HEK293T (cell line): Measurements from ENCODE around the gene HS1BP3.

Experiments used
- CTBP1 ChIP-seq: fragments of 450-650 bp; IDR thresholded peaks from 2 replicates; pipeline ENCODE4 v1.6.1; 2016; ENCODE audit warnings: borderline replicate concordance
- FOXM1 ChIP-seq: fragments of 450-650 bp; IDR thresholded peaks from 2 replicates; pipeline ENCODE4 v1.6.1; 2017; ENCODE audit warnings: mild to moderate bottlenecking, borderline replicate concordance
- L3MBTL2 ChIP-seq: fragments of 450-650 bp; conservative IDR thresholded peaks from 2 replicates; pipeline ENCODE4 v1.6.1; 2016; ENCODE audit warnings: mild to moderate bottlenecking

DNA sequence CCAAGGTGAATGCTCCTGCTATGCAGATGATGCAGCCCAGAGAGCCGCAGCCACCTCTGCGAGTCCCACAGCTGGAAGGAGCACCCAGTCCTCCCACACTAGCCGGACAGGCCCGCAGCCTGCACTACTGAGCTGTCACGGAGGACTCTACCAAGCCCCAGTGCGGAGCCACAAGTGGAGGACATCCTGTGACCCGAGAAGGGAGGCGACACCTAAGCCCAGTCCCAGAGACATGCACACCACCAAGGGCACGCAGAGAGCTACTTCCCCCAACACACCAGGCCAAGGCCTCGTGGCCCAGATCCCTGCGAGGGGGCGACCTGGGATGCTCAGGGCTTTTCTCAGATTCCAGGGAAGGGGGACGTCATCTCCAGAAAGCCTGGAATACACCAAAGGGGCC is 12.9 kb downstream of the HS1BP3 start:
- no peak for TF ChIP-seq L3MBTL2
- TF ChIP-seq CTBP1 = no peak
- no peak for TF ChIP-seq FOXM1
